ACC112 (cell line): Measurements from ENCODE around the gene CEACAM6.
"Not testable (repeated sequence)": the region's sequence is repeated elsewhere in the genome, so short reads cannot be mapped to it uniquely, and the experiment has no call there.

Experiments
- H2AFZ ChIP-seq: fragments of 200-600 bp; sonication (generic); one replicate; pipeline ENCODE4 v1.6.0; 2017; ENCODE audit warnings: antibody characterized with exemption, low read length; ENCODE audit not compliant: unreplicated experiment
- H3K27ac ChIP-seq: fragments of 200-600 bp; sonication (generic); 2 replicates; pipeline ENCODE4 v1.5.1; 2014; ENCODE audit warnings: low read depth, mild to moderate bottlenecking, antibody characterized with exemption, low read length, moderate library complexity
- H3K27me3 ChIP-seq: fragments of 200-600 bp; sonication (generic); 2 replicates; pipeline ENCODE4 v1.6.1; 2014; ENCODE audit warnings: mild to moderate bottlenecking, antibody characterized with exemption, low read length, moderate library complexity, mixed read lengths; ENCODE audit not compliant: insufficient read depth
- H3K36me3 ChIP-seq: fragments of 200-600 bp; sonication (generic); 2 replicates; pipeline ENCODE4 v1.6.1; 2016; ENCODE audit warnings: mild to moderate bottlenecking, antibody characterized with exemption, low read length, moderate library complexity, mixed read lengths; ENCODE audit not compliant: insufficient read depth
- H3K4me1 ChIP-seq: fragments of 200-600 bp; sonication (generic); one replicate; pipeline ENCODE4 v1.6.1; 2016; ENCODE audit warnings: low read length, mixed read lengths; ENCODE audit not compliant: insufficient read depth, unreplicated experiment, control insufficient read depth
- H3K4me3 ChIP-seq: fragments of 200-600 bp; sonication (generic); 2 replicates; pipeline ENCODE4 v1.5.1; 2014; ENCODE audit warnings: mild to moderate bottlenecking, low read depth, low read length
- H3K79me2 ChIP-seq: fragments of 200-600 bp; sonication (generic); one replicate; pipeline ENCODE4 v1.6.0; 2016; ENCODE audit warnings: low read length; ENCODE audit not compliant: control insufficient read depth, unreplicated experiment, insufficient read depth

Gene CEACAM6

GRCh38 chr19:41783612-41784011 is 28.3 kb downstream of the CEACAM6 start:
- Histone ChIP-seq H3K36me3 (no peaks in the 10 kb centered on the region), H3K27me3 (peaks cover 57% of the 10 kb centered on the region), H3K79me2 (no peaks in the 10 kb centered on the region), H3K4me3 (no peak overlapping the region), H2AFZ (no peak overlapping the region), H3K4me1 (no peaks in the 10 kb centered on the region), H3K27ac (no peak overlapping the region)

- H3K36me3 ChIP-seq: no peaks in the 10 kb centered on the region
- H2AFZ ChIP-seq: no peak overlapping the region
- no peak overlapping the region for H3K27ac ChIP-seq
- no peaks in the 10 kb centered on the region for H3K4me1 ChIP-seq
- no peak overlapping the region for H3K4me3 ChIP-seq
- no peaks in the 10 kb centered on the region for H3K79me2 ChIP-seq
- H3K27me3 ChIP-seq: peaks cover 57% of the 10 kb centered on the region
Observed at GRCh38 chr19:41784312-41784711, 29.0 kb downstream of the CEACAM6 start.

GRCh38 chr19:41784743-41785142 is 29.4 kb downstream of the CEACAM6 start:
- Histone ChIP-seq H3K79me2 (no peaks in the 10 kb centered on the region), H2AFZ (no peak overlapping the region), H3K4me1 (no peaks in the 10 kb centered on the region), H3K27ac (no peak overlapping the region), H3K4me3 (no peak overlapping the region), H3K27me3 (peaks cover 57% of the 10 kb centered on the region), H3K36me3 (no peaks in the 10 kb centered on the region)

- no peak overlapping the region for H3K27ac ChIP-seq
- no peak overlapping the region for H3K4me3 ChIP-seq
- no peaks in the 10 kb centered on the region for H3K79me2 ChIP-seq
- H3K36me3 ChIP-seq: no peaks in the 10 kb centered on the region
- H2AFZ ChIP-seq: no peak overlapping the region
- H3K27me3 ChIP-seq: peaks cover 58% of the 10 kb centered on the region
- no peaks in the 10 kb centered on the region for H3K4me1 ChIP-seq
Observed at GRCh38 chr19:41785653-41786052, 30.3 kb downstream of the CEACAM6 start.

GRCh38 chr19:41787055-41787454 is 31.7 kb downstream of the CEACAM6 start:
- Histone ChIP-seq H2AFZ (no peak overlapping the region), H3K4me1 (no peaks in the 10 kb centered on the region), H3K4me3 (no peak overlapping the region), H3K36me3 (no peaks in the 10 kb centered on the region), H3K27ac (no peak overlapping the region), H3K27me3 (peaks cover 54% of the 10 kb centered on the region), H3K79me2 (no peaks in the 10 kb centered on the region)

GRCh38 chr19:41788518-41788917 is 33.2 kb downstream of the CEACAM6 start:
- H3K27me3 ChIP-seq: peaks cover 52% of the 10 kb centered on the region
- not testable (repeated sequence) for H3K4me1 ChIP-seq, H3K4me3 ChIP-seq, H2AFZ ChIP-seq, H3K36me3 ChIP-seq, H3K27ac ChIP-seq, H3K79me2 ChIP-seq

- H3K79me2 ChIP-seq, H3K27ac ChIP-seq, H3K4me1 ChIP-seq, H3K36me3 ChIP-seq, H3K4me3 ChIP-seq, H2AFZ ChIP-seq: not testable (repeated sequence)
- H3K27me3 ChIP-seq: peaks cover 50% of the 10 kb centered on the region
Observed at GRCh38 chr19:41789053-41789452, 33.7 kb downstream of the CEACAM6 start.

GRCh38 chr19:41792513-41793413 is 37.4 kb downstream of the CEACAM6 start:
- no peaks in the 10 kb centered on the region for H3K36me3 ChIP-seq
- H3K27ac ChIP-seq: no peak overlapping the region
- no peaks in the 10 kb centered on the region for H3K79me2 ChIP-seq
- H3K4me3 ChIP-seq: no peak overlapping the region
- peaks cover 27% of the 10 kb centered on the region for H3K27me3 ChIP-seq
- H3K4me1 ChIP-seq: no peaks in the 10 kb centered on the region
- no peak overlapping the region for H2AFZ ChIP-seq

- Histone ChIP-seq H3K36me3 (no peaks in the 10 kb centered on the region), H3K79me2 (no peaks in the 10 kb centered on the region), H2AFZ (no peak overlapping the region), H3K27me3 (peaks cover 25% of the 10 kb centered on the region), H3K4me3 (no peak overlapping the region), H3K27ac (no peak overlapping the region), H3K4me1 (no peaks in the 10 kb centered on the region)
Observed at GRCh38 chr19:41793414-41793727, 38.0 kb downstream of the CEACAM6 start.

- H3K27me3 ChIP-seq: peaks cover 22% of the 10 kb centered on the region
- no peak overlapping the region for H3K4me3 ChIP-seq
- no peaks in the 10 kb centered on the region for H3K79me2 ChIP-seq
- H3K36me3 ChIP-seq: no peaks in the 10 kb centered on the region
- no peaks in the 10 kb centered on the region for H3K4me1 ChIP-seq
- no peak overlapping the region for H2AFZ ChIP-seq
- H3K27ac ChIP-seq: no peak overlapping the region
Observed at GRCh38 chr19:41795031-41795461, 39.7 kb downstream of the CEACAM6 start.

GRCh38 chr19:41796362-41796761 is 41.0 kb downstream of the CEACAM6 start, which contains the start of gene CEACAM3:
Gene CEACAM3 (plus strand): TSS chr19:41796587. CDS start chr19:41796678, 91 bp downstream.
- Histone ChIP-seq H3K27ac (no peak within 1 kb of the TSS), H3K79me2 (no peaks in the 10 kb centered on the region), H3K27me3 (peaks cover 21% of the 10 kb centered on the region), H2AFZ (no peak within 1 kb of the TSS), H3K4me1 (no peaks in the 10 kb centered on the region), H3K4me3 (no peak within 1 kb of the TSS), H3K36me3 (no peaks in the 10 kb centered on the region)
